HEK293 (cell line): ENCODE results near the gene SIK3.

Experiments used
- KLF10 ChIP-seq: fragments of 450-650 bp; IDR thresholded peaks from 2 replicates; pipeline ENCODE4 v1.5.1; 2018; ENCODE audit warnings: missing biosample characterization, mild to moderate bottlenecking, missing genetic modification characterization
- MEIS1 ChIP-seq: sonication (generic); formaldehyde crosslinking; IDR thresholded peaks from 2 replicates; pipeline ENCODE4 v1.8.1; 2022; ENCODE audit warnings: missing genetic modification reagents, mild to moderate bottlenecking, borderline replicate concordance
- YY1 ChIP-seq: fragments of 450-650 bp; formaldehyde crosslinking; IDR thresholded peaks from 2 replicates; pipeline ENCODE4 v1.5.1; 2018; ENCODE audit warnings: missing biosample characterization, missing genetic modification characterization
- ZBTB21 ChIP-seq: fragments of 450-650 bp; formaldehyde crosslinking; IDR thresholded peaks from 2 replicates; pipeline ENCODE4 v1.5.1; 2017; ENCODE audit warnings: missing biosample characterization, missing genetic modification characterization
- ZFP3 ChIP-seq: fragments of 450-650 bp; formaldehyde crosslinking; IDR thresholded peaks from 2 replicates; pipeline ENCODE4 v1.5.1; 2016; ENCODE audit warnings: low read depth, missing biosample characterization, missing genetic modification characterization
- ZFP37 ChIP-seq: fragments of 450-650 bp; formaldehyde crosslinking; IDR thresholded peaks from 2 replicates; pipeline ENCODE4 v1.5.1; 2016; ENCODE audit warnings: missing biosample characterization, missing genetic modification characterization
- ZNF138 ChIP-seq: fragments of 450-650 bp; formaldehyde crosslinking; IDR thresholded peaks from 2 replicates; pipeline ENCODE4 v1.5.1; 2016; ENCODE audit warnings: missing biosample characterization, missing genetic modification characterization, borderline replicate concordance
- ZNF16 ChIP-seq: fragments of 450-650 bp; formaldehyde crosslinking; IDR thresholded peaks from 2 replicates; pipeline ENCODE4 v1.5.1; 2016; ENCODE audit warnings: low read depth, missing biosample characterization, missing genetic modification characterization
- ZNF184 ChIP-seq: fragments of 450-650 bp; IDR thresholded peaks from 2 replicates; pipeline ENCODE4 v1.5.1; 2018; ENCODE audit warnings: missing biosample characterization, mild to moderate bottlenecking, missing genetic modification characterization
- ZNF211 ChIP-seq: fragments of 450-650 bp; formaldehyde crosslinking; IDR thresholded peaks from 2 replicates; pipeline ENCODE4 v1.5.1; 2016; ENCODE audit warnings: low read depth, missing biosample characterization, missing genetic modification characterization
- ZNF221 ChIP-seq: fragments of 450-650 bp; formaldehyde crosslinking; IDR thresholded peaks from 2 replicates; pipeline ENCODE4 v1.5.1; 2017; ENCODE audit warnings: missing biosample characterization, missing genetic modification characterization, borderline replicate concordance
- ZNF302 ChIP-seq: fragments of 450-650 bp; formaldehyde crosslinking; IDR thresholded peaks from 2 replicates; pipeline ENCODE4 v1.5.1; 2016; ENCODE audit warnings: missing biosample characterization, missing genetic modification characterization, low read depth
- ZNF311 ChIP-seq: fragments of 450-650 bp; formaldehyde crosslinking; IDR thresholded peaks from 2 replicates; pipeline ENCODE4 v1.5.1; 2017; ENCODE audit warnings: missing biosample characterization, missing genetic modification characterization, borderline replicate concordance
- ZNF335 ChIP-seq: fragments of 450-650 bp; formaldehyde crosslinking; conservative IDR thresholded peaks from 2 replicates; pipeline ENCODE4 v1.5.1; 2016; ENCODE audit warnings: missing biosample characterization, missing genetic modification characterization
- ZNF394 ChIP-seq: fragments of 450-650 bp; formaldehyde crosslinking; IDR thresholded peaks from 2 replicates; pipeline ENCODE4 v1.5.1; 2016; ENCODE audit warnings: missing biosample characterization, missing genetic modification characterization, mild to moderate bottlenecking, moderate library complexity, borderline replicate concordance
- ZNF416 ChIP-seq: fragments of 450-650 bp; formaldehyde crosslinking; IDR thresholded peaks from 2 replicates; pipeline ENCODE4 v1.5.1; 2016; ENCODE audit warnings: missing biosample characterization, missing genetic modification characterization
- ZNF473 ChIP-seq: fragments of 450-650 bp; formaldehyde crosslinking; IDR thresholded peaks from 2 replicates; pipeline ENCODE4 v1.5.1; 2017; ENCODE audit warnings: missing biosample characterization, missing genetic modification characterization
- ZNF48 ChIP-seq: fragments of 450-650 bp; formaldehyde crosslinking; IDR thresholded peaks from 2 replicates; pipeline ENCODE4 v1.5.1; 2016; ENCODE audit warnings: missing biosample characterization, missing genetic modification characterization
- ZNF561 ChIP-seq: fragments of 450-650 bp; IDR thresholded peaks from 2 replicates; pipeline ENCODE4 v1.5.1; 2018; ENCODE audit warnings: missing biosample characterization, missing genetic modification characterization, borderline replicate concordance
- ZNF596 ChIP-seq: fragments of 450-650 bp; IDR thresholded peaks from 2 replicates; pipeline ENCODE4 v1.5.0; 2018; ENCODE audit warnings: missing biosample characterization, mild to moderate bottlenecking, missing genetic modification characterization, moderate library complexity
- ZNF677 ChIP-seq: fragments of 450-650 bp; IDR thresholded peaks from 2 replicates; pipeline ENCODE4 v1.5.0; 2018; ENCODE audit warnings: missing biosample characterization, mild to moderate bottlenecking, missing genetic modification characterization, moderate library complexity
- ZNF76 ChIP-seq: fragments of 450-650 bp; formaldehyde crosslinking; IDR thresholded peaks from 2 replicates; pipeline ENCODE4; 2016; ENCODE audit warnings: low read depth, missing biosample characterization, missing genetic modification characterization, borderline replicate concordance
- ZNF843 ChIP-seq: fragments of 450-650 bp; formaldehyde crosslinking; IDR thresholded peaks from 2 replicates; pipeline ENCODE4 v1.5.1; 2016; ENCODE audit warnings: missing biosample characterization, missing genetic modification characterization
- ZSCAN16 ChIP-seq: fragments of 450-650 bp; formaldehyde crosslinking; IDR thresholded peaks from 2 replicates; pipeline ENCODE4 v1.5.1; 2016; ENCODE audit warnings: missing biosample characterization, missing genetic modification characterization
- TF ChIP-seq, protein P1 (sequence below): fragments of 450-650 bp; formaldehyde crosslinking; IDR thresholded peaks from 2 replicates; pipeline ENCODE4 v1.5.1; 2016; ENCODE audit warnings: missing biosample characterization, missing genetic modification characterization
- TF ChIP-seq, protein P2 (sequence below): fragments of 450-650 bp; formaldehyde crosslinking; IDR thresholded peaks from 2 replicates; pipeline ENCODE4 v1.5.1; 2016; ENCODE audit warnings: missing biosample characterization, missing genetic modification characterization
- TF ChIP-seq, protein P3 (sequence below): fragments of 450-650 bp; formaldehyde crosslinking; IDR thresholded peaks from 2 replicates; pipeline ENCODE4 v1.5.1; 2017; ENCODE audit warnings: missing biosample characterization, missing genetic modification characterization
- TF ChIP-seq, protein P4 (sequence below): fragments of 450-650 bp; formaldehyde crosslinking; IDR thresholded peaks from 2 replicates; pipeline ENCODE4 v1.5.1; 2016; ENCODE audit warnings: missing biosample characterization, missing genetic modification characterization
- TF ChIP-seq, protein P5 (sequence below): fragments of 450-650 bp; formaldehyde crosslinking; IDR thresholded peaks from 2 replicates; pipeline ENCODE4; 2016; ENCODE audit warnings: missing biosample characterization, missing genetic modification characterization
- TF ChIP-seq, protein P6 (sequence below): fragments of 450-650 bp; formaldehyde crosslinking; IDR thresholded peaks from 2 replicates; pipeline ENCODE4 v1.5.1; 2017; ENCODE audit warnings: missing biosample characterization, missing genetic modification characterization

Gene SIK3

DNA sequence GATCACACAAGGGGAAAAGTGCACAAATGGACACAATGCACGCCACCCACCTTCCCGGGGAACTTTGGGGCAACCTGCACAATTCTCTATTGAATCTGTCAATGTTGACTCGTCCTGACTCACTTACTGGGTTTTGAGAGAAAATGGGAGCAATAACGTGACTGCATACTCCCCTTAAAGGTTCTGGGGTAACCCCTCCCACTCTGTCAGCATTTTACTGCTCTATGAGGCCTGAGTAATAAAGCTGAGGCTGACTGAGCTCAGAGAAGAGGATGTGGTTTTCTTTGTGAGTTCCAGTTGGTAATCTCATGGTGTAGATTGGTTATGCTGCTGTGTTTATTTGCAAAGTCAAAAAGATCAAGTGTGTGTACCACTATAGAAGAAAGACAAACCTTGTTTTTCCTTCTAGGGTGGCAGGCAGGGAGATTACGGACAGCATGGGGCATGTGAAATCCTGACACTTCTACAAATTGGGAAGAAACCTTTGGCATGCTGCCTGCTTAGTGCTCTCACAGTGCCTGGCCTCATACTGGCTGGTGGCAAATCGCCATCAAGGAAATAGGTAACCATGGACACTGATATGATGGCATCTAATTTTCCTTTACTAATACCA, 244.7 kb downstream of the SIK3 start (continued):
- TF ChIP-seq ZNF48 (no peak), ZFP37 (tag by site-specific recombination) (no peak), ZNF596 (no peak), ZNF184 (tag by site-specific recombination) (no peak), ZNF561 (tag by site-specific recombination) (peak; percentile 94; the same call in 1 of the 2 replicates), ZNF416 (tag by site-specific recombination) (no peak), ZNF311 (tag by site-specific recombination) (no peak), ZNF76 (tag by site-specific recombination) (no peak), ZNF221 (no peak), ZNF211 (no peak), ZSCAN16 (tag by site-specific recombination) (no peak; the same call in 1 of the 2 replicates), ZNF302 (tag by site-specific recombination) (no peak), KLF10 (tag by site-specific recombination) (peak; percentile 45; the same call in 1 of the 2 replicates), ZFP3 (tag by site-specific recombination) (no peak), ZBTB21 (tag by site-specific recombination) (0 out of 2 replicates have a peak, but pooled peaks have one; percentile 26), YY1 (tag by site-specific recombination) (no peak), ZNF335 (tag by site-specific recombination) (no peak), ZNF677 (tag by site-specific recombination) (no peak), ZNF473 (tag by site-specific recombination) (no peak), ZNF16 (tag by site-specific recombination) (no peak), ZNF394 (tag by site-specific recombination) (no peak), MEIS1 (CRISPR knock-in tag) (no peak), ZNF843 (tag by site-specific recombination) (peak; percentile 99), ZNF138 (tag by site-specific recombination) (no peak)
- TF ChIP-seq, protein P1, sequence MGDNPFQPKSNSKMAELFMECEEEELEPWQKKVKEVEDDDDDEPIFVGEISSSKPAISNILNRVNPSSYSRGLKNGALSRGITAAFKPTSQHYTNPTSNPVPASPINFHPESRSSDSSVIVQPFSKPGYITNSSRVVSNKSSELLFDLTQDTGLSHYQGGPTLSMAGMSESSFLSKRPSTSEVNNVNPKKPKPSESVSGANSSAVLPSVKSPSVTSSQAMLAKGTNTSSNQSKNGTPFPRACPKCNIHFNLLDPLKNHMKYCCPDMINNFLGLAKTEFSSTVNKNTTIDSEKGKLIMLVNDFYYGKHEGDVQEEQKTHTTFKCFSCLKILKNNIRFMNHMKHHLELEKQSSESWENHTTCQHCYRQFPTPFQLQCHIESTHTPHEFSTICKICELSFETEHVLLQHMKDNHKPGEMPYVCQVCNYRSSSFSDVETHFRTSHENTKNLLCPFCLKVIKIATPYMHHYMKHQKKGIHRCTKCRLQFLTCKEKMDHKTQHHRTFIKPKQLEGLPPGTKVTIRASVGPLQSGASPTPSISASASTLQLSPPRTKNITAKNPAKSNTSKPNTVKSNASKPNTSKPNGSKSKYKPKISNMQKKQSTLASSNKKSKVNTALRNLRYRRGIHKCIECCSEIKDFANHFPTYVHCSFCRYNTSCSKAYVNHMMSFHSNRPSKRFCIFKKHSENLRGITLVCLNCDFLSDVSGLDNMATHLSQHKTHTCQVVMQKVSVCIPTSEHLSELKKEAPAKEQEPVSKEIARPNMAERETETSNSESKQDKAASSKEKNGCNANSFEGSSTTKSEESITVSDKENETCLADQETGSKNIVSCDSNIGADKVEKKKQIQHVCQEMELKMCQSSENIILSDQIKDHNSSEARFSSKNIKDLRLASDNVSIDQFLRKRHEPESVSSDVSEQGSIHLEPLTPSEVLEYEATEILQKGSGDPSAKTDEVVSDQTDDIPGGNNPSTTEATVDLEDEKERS (tag by site-specific recombination): no peak
- TF ChIP-seq, protein P2, sequence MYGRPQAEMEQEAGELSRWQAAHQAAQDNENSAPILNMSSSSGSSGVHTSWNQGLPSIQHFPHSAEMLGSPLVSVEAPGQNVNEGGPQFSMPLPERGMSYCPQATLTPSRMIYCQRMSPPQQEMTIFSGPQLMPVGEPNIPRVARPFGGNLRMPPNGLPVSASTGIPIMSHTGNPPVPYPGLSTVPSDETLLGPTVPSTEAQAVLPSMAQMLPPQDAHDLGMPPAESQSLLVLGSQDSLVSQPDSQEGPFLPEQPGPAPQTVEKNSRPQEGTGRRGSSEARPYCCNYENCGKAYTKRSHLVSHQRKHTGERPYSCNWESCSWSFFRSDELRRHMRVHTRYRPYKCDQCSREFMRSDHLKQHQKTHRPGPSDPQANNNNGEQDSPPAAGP (tag by site-specific recombination): 0 out of 2 replicates have a peak, but pooled peaks have one; percentile 56
- TF ChIP-seq, protein P3, sequence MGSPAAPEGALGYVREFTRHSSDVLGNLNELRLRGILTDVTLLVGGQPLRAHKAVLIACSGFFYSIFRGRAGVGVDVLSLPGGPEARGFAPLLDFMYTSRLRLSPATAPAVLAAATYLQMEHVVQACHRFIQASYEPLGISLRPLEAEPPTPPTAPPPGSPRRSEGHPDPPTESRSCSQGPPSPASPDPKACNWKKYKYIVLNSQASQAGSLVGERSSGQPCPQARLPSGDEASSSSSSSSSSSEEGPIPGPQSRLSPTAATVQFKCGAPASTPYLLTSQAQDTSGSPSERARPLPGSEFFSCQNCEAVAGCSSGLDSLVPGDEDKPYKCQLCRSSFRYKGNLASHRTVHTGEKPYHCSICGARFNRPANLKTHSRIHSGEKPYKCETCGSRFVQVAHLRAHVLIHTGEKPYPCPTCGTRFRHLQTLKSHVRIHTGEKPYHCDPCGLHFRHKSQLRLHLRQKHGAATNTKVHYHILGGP (tag by site-specific recombination): no peak
- TF ChIP-seq, protein P4, sequence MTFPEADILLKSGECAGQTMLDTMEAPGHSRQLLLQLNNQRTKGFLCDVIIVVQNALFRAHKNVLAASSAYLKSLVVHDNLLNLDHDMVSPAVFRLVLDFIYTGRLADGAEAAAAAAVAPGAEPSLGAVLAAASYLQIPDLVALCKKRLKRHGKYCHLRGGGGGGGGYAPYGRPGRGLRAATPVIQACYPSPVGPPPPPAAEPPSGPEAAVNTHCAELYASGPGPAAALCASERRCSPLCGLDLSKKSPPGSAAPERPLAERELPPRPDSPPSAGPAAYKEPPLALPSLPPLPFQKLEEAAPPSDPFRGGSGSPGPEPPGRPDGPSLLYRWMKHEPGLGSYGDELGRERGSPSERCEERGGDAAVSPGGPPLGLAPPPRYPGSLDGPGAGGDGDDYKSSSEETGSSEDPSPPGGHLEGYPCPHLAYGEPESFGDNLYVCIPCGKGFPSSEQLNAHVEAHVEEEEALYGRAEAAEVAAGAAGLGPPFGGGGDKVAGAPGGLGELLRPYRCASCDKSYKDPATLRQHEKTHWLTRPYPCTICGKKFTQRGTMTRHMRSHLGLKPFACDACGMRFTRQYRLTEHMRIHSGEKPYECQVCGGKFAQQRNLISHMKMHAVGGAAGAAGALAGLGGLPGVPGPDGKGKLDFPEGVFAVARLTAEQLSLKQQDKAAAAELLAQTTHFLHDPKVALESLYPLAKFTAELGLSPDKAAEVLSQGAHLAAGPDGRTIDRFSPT: no peak
- TF ChIP-seq, protein P5, sequence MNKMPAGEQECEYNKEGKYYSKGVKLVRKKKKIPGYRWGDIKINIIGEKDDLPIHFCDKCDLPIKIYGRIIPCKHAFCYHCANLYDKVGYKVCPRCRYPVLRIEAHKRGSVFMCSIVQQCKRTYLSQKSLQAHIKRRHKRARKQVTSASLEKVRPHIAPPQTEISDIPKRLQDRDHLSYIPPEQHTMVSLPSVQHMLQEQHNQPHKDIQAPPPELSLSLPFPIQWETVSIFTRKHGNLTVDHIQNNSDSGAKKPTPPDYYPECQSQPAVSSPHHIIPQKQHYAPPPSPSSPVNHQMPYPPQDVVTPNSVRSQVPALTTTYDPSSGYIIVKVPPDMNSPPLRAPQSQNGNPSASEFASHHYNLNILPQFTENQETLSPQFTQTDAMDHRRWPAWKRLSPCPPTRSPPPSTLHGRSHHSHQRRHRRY (tag by site-specific recombination): no peak
- TF ChIP-seq, protein P6, sequence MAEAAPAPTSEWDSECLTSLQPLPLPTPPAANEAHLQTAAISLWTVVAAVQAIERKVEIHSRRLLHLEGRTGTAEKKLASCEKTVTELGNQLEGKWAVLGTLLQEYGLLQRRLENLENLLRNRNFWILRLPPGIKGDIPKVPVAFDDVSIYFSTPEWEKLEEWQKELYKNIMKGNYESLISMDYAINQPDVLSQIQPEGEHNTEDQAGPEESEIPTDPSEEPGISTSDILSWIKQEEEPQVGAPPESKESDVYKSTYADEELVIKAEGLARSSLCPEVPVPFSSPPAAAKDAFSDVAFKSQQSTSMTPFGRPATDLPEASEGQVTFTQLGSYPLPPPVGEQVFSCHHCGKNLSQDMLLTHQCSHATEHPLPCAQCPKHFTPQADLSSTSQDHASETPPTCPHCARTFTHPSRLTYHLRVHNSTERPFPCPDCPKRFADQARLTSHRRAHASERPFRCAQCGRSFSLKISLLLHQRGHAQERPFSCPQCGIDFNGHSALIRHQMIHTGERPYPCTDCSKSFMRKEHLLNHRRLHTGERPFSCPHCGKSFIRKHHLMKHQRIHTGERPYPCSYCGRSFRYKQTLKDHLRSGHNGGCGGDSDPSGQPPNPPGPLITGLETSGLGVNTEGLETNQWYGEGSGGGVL (tag by site-specific recombination): no peak
